ENCODE measurements around the gene DUS3L.

DUS3L gene

DNA sequence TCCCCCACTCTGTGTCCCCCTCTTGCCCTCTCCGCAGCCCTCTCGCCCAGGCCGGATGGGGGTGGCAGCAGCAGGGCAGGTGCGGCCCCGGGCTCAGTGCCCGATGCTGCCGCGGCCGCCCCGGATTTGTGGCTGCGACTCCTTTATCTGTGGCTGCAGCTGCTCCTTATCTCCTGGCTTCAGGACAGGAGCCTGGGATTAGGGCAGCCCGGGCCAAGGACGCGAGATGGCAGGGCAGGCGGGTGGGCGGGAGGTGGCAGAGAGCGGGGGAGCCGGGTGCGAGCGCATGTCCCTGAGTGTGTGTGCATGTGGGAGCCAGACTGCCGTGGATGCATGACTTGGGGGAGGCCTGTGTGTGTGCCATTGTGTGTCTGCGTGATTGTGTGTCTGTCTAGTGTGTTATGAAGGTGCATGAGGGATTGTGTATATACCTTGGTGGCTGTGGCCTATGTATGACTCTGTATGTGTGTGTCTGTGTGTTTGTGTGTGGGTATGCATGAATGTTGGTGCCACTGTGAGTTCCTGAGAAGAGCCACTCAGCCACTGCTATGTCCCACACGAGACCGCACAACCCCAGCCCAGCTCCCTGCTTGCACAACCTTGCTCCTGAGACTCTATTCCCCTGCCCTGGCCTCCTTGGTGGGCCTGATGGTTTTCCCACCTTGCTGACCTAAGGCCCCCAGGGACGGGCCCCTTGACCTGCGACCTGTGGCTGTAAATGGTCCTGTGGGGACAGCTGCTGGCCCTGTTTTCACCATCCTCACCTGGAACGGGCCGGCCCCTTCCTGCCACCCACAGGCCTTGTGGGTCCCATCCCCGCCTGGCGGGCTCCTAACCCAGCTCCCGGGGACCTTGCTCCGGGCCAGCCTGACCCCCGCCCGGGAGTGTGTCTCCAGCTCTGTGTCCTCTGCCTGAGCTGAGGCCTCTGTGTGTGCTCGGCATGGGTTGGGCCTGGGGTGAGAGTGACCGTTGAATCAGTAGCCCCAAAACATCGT, 8.6 kb upstream of the DUS3L start:
- TF ChIP-seq POLR2A (IDR thresholded peaks at IDR 0.05; ENCODE audit: low read depth, low read length), result no peak
- DNase-seq (ENCODE audit: insufficient read length, low spot score), result no peak
- FAIRE-seq, result no peak

DNA sequence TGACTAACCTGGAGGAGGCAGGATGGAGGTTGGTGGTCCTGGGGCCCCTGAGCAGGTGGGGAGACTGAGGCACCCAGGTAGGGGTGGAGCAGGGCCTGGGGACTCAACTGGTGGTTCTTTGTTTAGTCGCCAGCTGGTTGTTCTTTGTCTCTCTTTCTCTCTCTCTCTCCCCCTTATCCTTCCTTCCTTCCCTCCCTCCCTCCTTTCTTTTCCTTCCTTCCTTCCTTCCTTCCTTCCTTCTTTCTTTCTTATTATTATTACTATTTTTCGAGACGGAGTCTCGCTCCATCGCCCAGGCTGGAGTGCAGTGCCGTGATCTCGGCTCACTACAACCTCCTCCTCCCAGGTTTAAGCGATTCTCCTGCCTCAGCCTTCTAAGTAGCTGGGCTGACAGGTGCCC, 7.3 kb upstream of the DUS3L start:
- no peak for TF ChIP-seq POLR2A (IDR thresholded peaks at IDR 0.05; ENCODE audit: low read depth, low read length)
- no peak for FAIRE-seq
- no peak for DNase-seq (ENCODE audit: insufficient read length, low spot score)

DNA sequence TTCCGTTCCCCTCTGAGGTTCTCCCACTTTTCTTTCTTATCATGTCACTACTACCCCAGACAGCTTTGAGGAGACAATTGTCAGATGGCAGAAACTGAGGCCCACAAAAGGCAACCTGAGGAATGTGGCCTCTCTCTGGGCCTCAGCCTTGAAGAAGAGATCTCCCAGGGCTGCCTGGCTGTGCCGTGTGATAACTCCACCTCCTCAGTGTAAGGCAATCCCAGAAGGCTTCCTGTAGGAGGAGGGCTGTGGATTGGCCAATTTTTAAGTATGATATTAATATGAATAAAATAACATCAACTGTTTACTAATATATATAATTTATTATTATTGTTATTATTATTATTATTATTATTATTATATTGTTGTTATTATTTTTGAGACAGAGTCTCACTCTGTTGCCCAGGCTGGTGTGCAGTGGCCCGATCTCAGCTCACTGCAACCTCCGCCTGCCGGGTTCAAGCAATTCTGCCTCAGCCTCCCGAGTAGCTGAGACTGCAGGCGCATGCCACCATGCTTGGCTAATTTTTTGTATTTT, 4.5 kb upstream of the DUS3L start:
- DNase-seq (ENCODE audit: insufficient read length, low spot score) (no peak), FAIRE-seq (no peak)
- TF ChIP-seq POLR2A (IDR thresholded peaks at IDR 0.05; ENCODE audit: low read depth, low read length), result no peak

DNA sequence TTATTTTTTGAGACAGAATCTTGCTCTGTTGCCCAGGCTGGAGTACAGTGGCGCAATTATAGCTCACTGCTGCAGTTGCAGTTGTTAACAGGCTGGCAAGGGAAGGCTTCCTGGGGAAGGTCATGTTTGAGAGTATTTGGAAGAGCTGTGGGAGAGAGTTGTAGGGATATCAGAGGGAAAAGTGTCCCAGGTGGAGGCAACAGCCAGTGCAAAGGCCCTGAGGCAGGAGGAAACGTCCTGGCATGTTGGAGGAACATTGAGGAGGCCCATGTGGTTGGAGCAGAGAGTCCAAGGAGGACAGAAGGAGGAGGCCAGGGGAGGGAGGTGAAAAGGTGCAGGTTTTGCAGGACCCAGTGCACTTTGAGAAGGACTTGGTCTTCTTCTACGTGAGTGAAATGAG, 2.2 kb upstream of the DUS3L start:
- DNase-seq (ENCODE audit: insufficient read length, low spot score) (no peak), FAIRE-seq (no peak)
- no peak for TF ChIP-seq POLR2A (IDR thresholded peaks at IDR 0.05; ENCODE audit: low read depth, low read length)

DNA sequence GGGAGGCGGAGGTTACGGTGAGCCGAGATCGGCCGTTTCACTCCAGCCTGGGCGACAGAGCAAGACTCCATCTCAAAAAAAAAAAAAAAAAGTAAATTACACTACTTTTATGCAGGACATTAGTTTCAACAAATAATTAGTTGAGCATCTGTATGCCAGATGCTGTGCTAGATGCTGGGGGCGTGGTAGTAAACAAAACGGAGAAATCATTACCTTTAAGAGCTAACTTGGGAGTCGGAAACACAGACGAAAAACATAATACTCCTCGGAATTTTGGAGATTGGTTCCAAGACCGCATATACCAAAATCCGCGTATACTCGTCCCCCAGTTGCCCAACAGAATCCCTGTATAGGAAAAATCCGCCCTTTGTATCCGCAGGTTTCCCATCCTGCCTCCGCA, 1.3 kb upstream of the DUS3L start:
- DNase-seq (ENCODE audit: insufficient read length, low spot score), result no peak
- no peak for TF ChIP-seq POLR2A (IDR thresholded peaks at IDR 0.05; ENCODE audit: low read depth, low read length)
- no peak for FAIRE-seq

DNA sequence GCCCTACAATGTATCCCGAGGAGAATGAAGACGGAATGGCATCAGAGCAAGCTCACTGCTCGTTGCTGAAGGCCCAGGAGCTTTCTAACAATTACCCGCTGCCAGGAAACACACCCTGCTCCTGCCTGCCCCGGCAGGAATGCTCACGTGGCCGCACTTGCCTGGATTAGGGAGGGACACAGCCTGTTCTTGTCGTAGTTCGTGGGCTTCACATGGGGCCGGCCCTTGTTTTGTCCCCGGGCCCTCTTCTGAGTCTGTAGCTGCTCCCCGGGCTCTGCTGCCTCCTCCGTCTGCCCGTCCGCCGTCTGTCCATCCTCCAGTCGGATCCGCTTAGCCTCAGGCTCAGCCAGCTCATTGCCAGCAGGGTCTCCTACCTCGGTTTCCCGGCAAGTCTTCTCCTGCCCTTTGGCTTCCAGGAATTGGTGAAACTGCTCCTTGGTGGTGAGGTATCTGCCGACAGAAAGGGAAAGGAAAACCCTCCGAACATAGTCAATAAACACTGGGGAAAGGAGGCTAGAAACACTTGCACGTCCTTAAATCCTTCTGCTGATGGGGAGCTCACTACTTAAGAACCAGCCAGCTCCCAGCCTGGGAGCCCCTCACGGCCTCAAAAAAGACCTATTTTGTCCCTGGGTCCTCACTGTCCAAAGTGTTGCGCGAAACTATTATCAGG, 941 bp downstream of the DUS3L start:
- DNase-seq (ENCODE audit: insufficient read length, low spot score), result no peak
- FAIRE-seq, result no peak
- TF ChIP-seq POLR2A (IDR thresholded peaks at IDR 0.05; ENCODE audit: low read depth, low read length), result no peak

DNA sequence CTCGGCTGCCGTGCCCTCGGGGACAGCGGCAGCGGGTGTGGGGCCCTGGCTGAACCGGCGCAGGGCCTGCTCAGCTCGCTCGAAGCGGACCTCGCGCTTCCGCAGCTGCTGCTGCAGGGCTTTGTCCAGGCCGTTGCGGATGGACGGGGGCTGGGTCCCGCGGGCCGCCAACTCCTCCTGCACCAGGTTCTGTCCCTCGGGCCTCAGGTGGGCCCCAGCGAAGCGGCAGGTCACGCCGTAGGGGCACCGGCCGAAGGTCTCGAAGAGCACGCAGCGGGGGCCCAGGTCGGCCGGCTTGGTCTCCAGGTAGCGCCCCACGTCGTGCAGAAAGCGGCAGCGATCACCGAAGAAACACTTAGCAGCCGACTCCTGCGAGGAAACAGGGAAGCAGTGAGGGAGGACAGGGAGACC, 1.6 kb downstream of the DUS3L start:
- DNase-seq (ENCODE audit: insufficient read length, low spot score) (no peak), FAIRE-seq (no peak)
- TF ChIP-seq POLR2A (IDR thresholded peaks at IDR 0.05; ENCODE audit: low read depth, low read length), result no peak

DNA sequence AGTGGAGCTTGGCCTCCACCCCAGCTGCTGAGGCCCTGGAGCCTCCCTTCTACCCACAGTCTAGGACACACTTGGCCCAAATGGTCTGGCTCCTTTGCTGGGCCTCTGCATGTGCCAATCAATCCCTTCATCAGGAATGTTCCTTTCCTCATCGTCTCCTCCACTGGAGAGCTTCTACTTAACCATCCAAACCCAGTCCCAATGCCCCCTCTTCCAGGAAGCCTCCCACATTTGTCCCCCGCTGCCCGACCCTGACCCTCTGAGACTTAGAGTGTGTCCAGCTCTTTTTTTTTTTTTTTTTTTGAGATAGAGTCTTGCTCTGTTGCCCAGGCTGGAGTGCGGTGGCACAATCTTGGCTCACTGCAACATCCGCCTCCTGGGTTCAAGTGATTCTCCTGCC, 2.5 kb downstream of the DUS3L start:
- TF ChIP-seq POLR2A (IDR thresholded peaks at IDR 0.05; ENCODE audit: low read depth, low read length), result no peak
- no peak for DNase-seq (ENCODE audit: insufficient read length, low spot score)
- no peak for FAIRE-seq

DNA sequence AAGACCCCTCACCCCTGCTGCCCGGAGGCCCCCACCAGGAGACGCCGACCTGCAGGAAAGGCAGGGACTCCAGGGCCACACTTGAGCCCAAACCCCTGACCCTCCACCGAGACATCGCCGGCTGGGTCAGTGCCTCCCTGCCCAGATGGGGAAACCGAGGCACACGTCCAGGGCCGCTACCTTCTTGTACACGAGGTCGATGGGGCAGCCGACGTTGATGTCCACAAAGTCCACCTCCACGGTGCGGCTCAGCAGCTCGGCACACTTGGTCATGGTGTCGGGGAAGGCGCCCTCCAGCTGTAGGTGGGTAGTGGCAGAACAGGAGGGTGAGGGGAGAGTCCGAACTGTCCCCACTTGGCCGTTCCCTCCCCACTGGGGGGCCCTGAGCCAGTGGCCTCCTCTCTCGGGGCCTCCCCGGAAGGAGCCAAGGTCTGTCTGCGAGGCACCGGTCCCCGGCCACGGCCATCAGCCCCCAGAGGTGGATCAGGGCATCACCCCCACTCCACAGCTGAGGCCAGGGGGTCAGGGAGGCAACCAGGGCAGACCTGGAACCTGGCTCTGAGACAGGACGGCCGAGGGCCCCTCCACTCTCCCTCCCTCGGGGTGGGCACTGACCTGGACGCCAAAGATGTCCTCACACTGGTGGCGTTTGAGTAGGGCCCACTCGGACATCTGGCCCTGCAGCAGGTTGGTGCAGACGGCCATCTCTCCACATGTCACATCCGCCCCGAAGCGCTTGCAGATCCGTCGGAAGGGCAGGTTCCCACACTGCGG, 3.4 kb downstream of the DUS3L start:
- no peak for TF ChIP-seq POLR2A (IDR thresholded peaks at IDR 0.05; ENCODE audit: low read depth, low read length)
- FAIRE-seq (no peak), DNase-seq (ENCODE audit: insufficient read length, low spot score) (no peak)

DNA sequence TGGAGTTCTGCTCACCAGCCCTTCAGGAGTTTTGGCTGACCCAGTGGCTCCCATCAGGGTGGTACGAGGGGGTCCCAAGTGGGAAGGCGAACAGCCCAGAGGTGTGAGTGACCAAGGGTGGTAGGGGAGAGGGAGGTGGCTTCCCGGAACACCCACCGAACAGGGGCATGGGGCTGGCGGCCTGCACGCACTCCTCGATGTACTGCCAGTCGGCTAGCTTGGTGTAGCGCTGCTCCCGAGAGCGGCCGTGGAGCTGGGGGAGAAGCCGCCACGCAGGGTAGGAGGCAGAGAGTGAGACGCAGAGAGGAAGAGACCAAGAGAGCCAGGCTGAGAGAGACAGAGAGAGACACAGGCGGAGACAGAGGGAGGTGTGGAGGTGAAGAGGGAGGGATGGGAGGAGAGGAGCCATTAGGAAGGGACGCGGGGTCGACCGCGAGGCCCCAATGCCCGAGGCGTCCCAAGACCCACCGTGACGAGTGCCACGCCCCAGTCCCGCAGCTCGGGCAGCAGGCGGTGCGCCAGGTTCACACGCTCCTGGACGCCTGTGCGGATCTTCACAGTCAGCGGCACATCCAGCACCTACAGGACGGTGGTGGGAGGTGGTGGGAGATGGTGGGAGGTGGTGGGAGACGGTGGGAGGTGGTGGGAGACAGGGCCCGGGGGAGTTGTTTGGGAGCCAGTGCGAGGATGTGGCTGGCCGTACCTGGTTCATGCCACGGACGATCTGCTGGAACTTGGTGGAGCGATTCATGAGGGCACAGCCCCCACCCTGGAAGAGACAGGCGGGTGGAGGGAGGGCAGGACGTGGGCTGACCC, 4.2 kb downstream of the DUS3L start:
- TF ChIP-seq POLR2A (IDR thresholded peaks at IDR 0.05; ENCODE audit: low read depth, low read length), result no peak
- FAIRE-seq, result no peak
- no peak for DNase-seq (ENCODE audit: insufficient read length, low spot score)

DNA sequence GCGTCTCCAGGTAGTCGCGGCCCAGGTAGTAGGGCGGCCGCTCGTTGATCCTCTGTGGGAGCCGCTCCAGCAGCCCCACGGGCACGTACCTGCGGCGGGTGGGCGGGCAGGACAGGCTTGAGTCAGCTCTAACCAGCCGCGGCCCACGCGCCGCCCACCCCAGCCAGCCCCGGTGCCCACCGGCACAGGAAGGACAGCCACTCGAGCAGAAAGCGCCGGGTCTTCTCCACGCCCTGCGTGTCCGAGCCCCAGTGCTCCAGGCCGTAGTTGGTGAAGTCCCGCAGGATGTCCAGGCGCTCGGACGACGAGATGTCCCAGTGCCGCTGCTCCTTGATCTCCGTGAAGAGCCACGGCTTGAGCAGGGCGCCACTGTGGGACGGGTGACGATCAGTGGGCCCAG, 5.5 kb downstream of the DUS3L start:
- DNase-seq (ENCODE audit: insufficient read length, low spot score) (no peak), FAIRE-seq (no peak)
- no peak for TF ChIP-seq POLR2A (IDR thresholded peaks at IDR 0.05; ENCODE audit: low read depth, low read length)

DNA sequence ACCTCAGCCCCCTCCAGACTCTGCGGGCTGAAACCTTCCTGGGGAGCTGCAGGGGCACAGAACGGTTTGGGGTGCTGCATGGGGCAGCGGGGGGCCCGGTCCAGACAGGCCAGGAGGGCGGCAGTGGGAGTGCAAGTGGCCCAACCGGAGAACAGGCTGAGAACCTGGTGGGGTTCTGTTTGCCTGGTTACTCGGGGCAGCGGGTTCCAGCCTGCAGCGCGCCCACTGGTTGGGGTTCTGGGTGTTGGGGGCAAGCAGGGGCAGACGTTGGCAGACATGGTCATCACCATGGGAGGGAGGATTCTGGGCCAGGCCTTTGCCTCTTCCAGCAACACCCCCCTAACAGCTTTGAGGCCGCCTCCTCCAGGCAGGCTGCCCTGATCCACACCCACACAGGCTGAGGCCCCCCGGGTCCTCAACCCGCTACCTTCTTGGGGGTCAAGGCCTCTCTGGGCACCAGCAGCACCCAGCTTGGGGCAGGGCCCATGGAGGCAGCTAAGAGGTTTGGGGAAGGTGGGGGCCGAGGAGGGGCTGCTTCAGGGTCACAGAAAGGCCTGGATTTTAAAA, 6.3 kb downstream of the DUS3L start, which contains the start of gene PRR22:
Gene PRR22 (minus strand): TSS at position 166 of the 567 bp plus-strand sequence. CDS start 86 bp downstream, at position 80.
- DNase-seq (ENCODE audit: insufficient read length, low spot score), result no peak
- no peak for TF ChIP-seq POLR2A (IDR thresholded peaks at IDR 0.05; ENCODE audit: low read depth, low read length)
- no peak for FAIRE-seq

Data from H54 (cell line).